BLaER1 (cell line): ENCODE measurements around the gene PARP3.

Source experiments
- H3K27ac ChIP-seq: shearing (Covaris generic); formaldehyde crosslinking; 2 replicates; pipeline ENCODE4 v1.8.1; 2022
- H3K27me3 ChIP-seq: shearing (Covaris generic); formaldehyde crosslinking; 2 replicates; pipeline ENCODE4 v1.8.1; 2022
- H3K36me3 ChIP-seq: shearing (Covaris generic); formaldehyde crosslinking; 2 replicates; pipeline ENCODE4 v1.8.1; 2022
- H3K4me1 ChIP-seq: shearing (Covaris generic); formaldehyde crosslinking; 2 replicates; pipeline ENCODE4 v1.8.1; 2022
- H3K4me2 ChIP-seq: shearing (Covaris generic); formaldehyde crosslinking; 2 replicates; pipeline ENCODE4 v1.8.1; 2022
- H3K4me3 ChIP-seq: shearing (Covaris generic); formaldehyde crosslinking; 2 replicates; pipeline ENCODE4 v1.8.1; 2022
- H3K9ac ChIP-seq: shearing (Covaris generic); formaldehyde crosslinking; 2 replicates; pipeline ENCODE4 v1.8.1; 2022
- H3K9me3 ChIP-seq: shearing (Covaris generic); formaldehyde crosslinking; 2 replicates; pipeline ENCODE4 v1.8.1; 2022
- H4K20me1 ChIP-seq: shearing (Covaris generic); formaldehyde crosslinking; 2 replicates; pipeline ENCODE4 v1.8.1; 2022
- Cebpa-rat ChIP-seq: shearing (Covaris generic); IDR thresholded peaks from 2 replicates; pipeline ENCODE4 v1.8.1; 2022

PARP3 gene

GRCh38 chr3:51966016-51966415 lies 23.9 kb downstream of the PARP3 start:
- Histone ChIP-seq H3K4me3 (peak overlapping the region; percentile 82), H4K20me1 (peaks cover 61% of the 10 kb centered on the region), H3K36me3 (peaks cover 21% of the 10 kb centered on the region; the same call in 1 of the 2 replicates), H3K4me1 (peaks cover 79% of the 10 kb centered on the region), H3K9ac (peak overlapping the region; percentile 93), H3K27me3 (no peaks in the 10 kb centered on the region), H3K4me2 (peak overlapping the region; percentile 97), H3K27ac (peak overlapping the region; percentile 90; the same call in 1 of the 2 replicates), H3K9me3 (no peaks in the 10 kb centered on the region)
- no peak for TF ChIP-seq Cebpa-rat

- Histone ChIP-seq H3K36me3 (peaks cover 17% of the 10 kb centered on the region; the same call in 1 of the 2 replicates), H3K4me1 (peaks cover 84% of the 10 kb centered on the region), H3K4me3 (peak overlapping the region; percentile 82), H4K20me1 (peaks cover 61% of the 10 kb centered on the region), H3K27me3 (no peaks in the 10 kb centered on the region), H3K27ac (peak overlapping the region; percentile 90), H3K9me3 (no peaks in the 10 kb centered on the region), H3K4me2 (peak overlapping the region; percentile 97), H3K9ac (peak overlapping the region; percentile 93)
- no peak for TF ChIP-seq Cebpa-rat
Observed at GRCh38 chr3:51966486-51966885, 24.3 kb downstream of the PARP3 start.

GRCh38 chr3:51966922-51967383 lies 24.8 kb downstream of the PARP3 start:
- H3K4me1 ChIP-seq = peaks cover 84% of the 10 kb centered on the region
- peak overlapping the region; percentile 90 for H3K27ac ChIP-seq

GRCh38 chr3:51967384-51968169 lies 25.4 kb downstream of the PARP3 start, which contains the start of gene PCBP4:
Gene PCBP4 (minus strand): TSS chr3:51967454. CDS start chr3:51961240, 6,214 bp downstream.
- Histone ChIP-seq H3K27ac (peak within 1 kb of the TSS; percentile 95), H3K27me3 (no peaks in the 10 kb centered on the region), H3K4me3 (peak within 1 kb of the TSS; percentile 82), H3K4me1 (peaks cover 89% of the 10 kb centered on the region), H3K9ac (peak within 1 kb of the TSS; percentile 93), H3K36me3 (peaks cover 13% of the 10 kb centered on the region; the same call in 1 of the 2 replicates), H3K9me3 (no peaks in the 10 kb centered on the region), H3K4me2 (peak within 1 kb of the TSS; percentile 97), H4K20me1 (peaks cover 50% of the 10 kb centered on the region)
- no peak for TF ChIP-seq Cebpa-rat

More at GRCh38 chr3:51966922-51967383, 24.8 kb downstream of the PARP3 start:
- Histone ChIP-seq H3K36me3 (peaks cover 16% of the 10 kb centered on the region; the same call in 1 of the 2 replicates), H3K27me3 (no peaks in the 10 kb centered on the region), H4K20me1 (peaks cover 57% of the 10 kb centered on the region), H3K9ac (peak overlapping the region; percentile 93), H3K4me2 (peak overlapping the region; percentile 97), H3K9me3 (no peaks in the 10 kb centered on the region), H3K4me3 (peak overlapping the region; percentile 82)
- TF ChIP-seq Cebpa-rat = no peak

- Histone ChIP-seq H3K27ac (peak overlapping the region; percentile 95), H3K4me1 (peaks cover 91% of the 10 kb centered on the region), H4K20me1 (peaks cover 43% of the 10 kb centered on the region; the same call in 1 of the 2 replicates), H3K27me3 (no peaks in the 10 kb centered on the region), H3K4me3 (peak overlapping the region; percentile 82), H3K9ac (peak overlapping the region; percentile 93), H3K36me3 (peaks cover 9% of the 10 kb centered on the region; the same call in 1 of the 2 replicates), H3K4me2 (peak overlapping the region; percentile 94), H3K9me3 (no peaks in the 10 kb centered on the region)
- peak; percentile 58; the same call in 1 of the 2 replicates for TF ChIP-seq Cebpa-rat
Observed at GRCh38 chr3:51968170-51968775, 26.1 kb downstream of the PARP3 start.

GRCh38 chr3:51968883-51969678 lies 26.9 kb downstream of the PARP3 start:
- no peaks in the 10 kb centered on the region for H3K27me3 ChIP-seq
- no peak for TF ChIP-seq Cebpa-rat
- H3K9me3 ChIP-seq = no peaks in the 10 kb centered on the region
- peak overlapping the region; percentile 63 for H3K9ac ChIP-seq
- peaks cover 35% of the 10 kb centered on the region; the same call in 1 of the 2 replicates for H4K20me1 ChIP-seq
- 0 out of 2 replicates have a peak overlapping the region, but pooled peaks have one; percentile 43 for H3K4me3 ChIP-seq
- peaks cover 9% of the 10 kb centered on the region; the same call in 1 of the 2 replicates for H3K36me3 ChIP-seq
- peak overlapping the region; percentile 95 for H3K27ac ChIP-seq
- H3K4me1 ChIP-seq = peaks cover 87% of the 10 kb centered on the region
- H3K4me2 ChIP-seq = peak overlapping the region; percentile 94

GRCh38 chr3:51969841-51970240 lies 27.7 kb downstream of the PARP3 start:
- Histone ChIP-seq H3K27me3 (no peaks in the 10 kb centered on the region), H3K4me2 (peak overlapping the region; percentile 94), H4K20me1 (peaks cover 28% of the 10 kb centered on the region; the same call in 1 of the 2 replicates), H3K4me3 (no peak overlapping the region), H3K36me3 (peaks cover 9% of the 10 kb centered on the region; the same call in 1 of the 2 replicates), H3K4me1 (peaks cover 87% of the 10 kb centered on the region), H3K9ac (peak overlapping the region; percentile 63; the same call in 1 of the 2 replicates), H3K27ac (peak overlapping the region; percentile 95), H3K9me3 (no peaks in the 10 kb centered on the region)
- no peak for TF ChIP-seq Cebpa-rat

GRCh38 chr3:51970606-51971300 lies 28.6 kb downstream of the PARP3 start:
- Histone ChIP-seq H3K9ac (peak overlapping the region; percentile 52; the same call in 1 of the 2 replicates), H3K27me3 (no peaks in the 10 kb centered on the region), H3K27ac (peak overlapping the region; percentile 95), H3K36me3 (peaks cover 9% of the 10 kb centered on the region; the same call in 1 of the 2 replicates), H4K20me1 (peaks cover 25% of the 10 kb centered on the region; the same call in 1 of the 2 replicates), H3K4me3 (no peak overlapping the region), H3K4me1 (peaks cover 85% of the 10 kb centered on the region), H3K9me3 (no peaks in the 10 kb centered on the region), H3K4me2 (peak overlapping the region; percentile 99)
- TF ChIP-seq Cebpa-rat = no peak
